WTC11 (cell line): ENCODE data around the gene SEMA4D. TPM values are rescaled to one million over a fixed set of nuclear protein-coding genes. Genes with fewer than 3 reads are reported as not detected.

Experiments used
- ATAC-seq: fragments of 200-7000 bp; cut with Tn5 transposase; 2 replicates; pipeline ENCODE4 v1.10.0; 2021; ENCODE audit warnings: mild to moderate bottlenecking, moderate library complexity
- CTCF ChIA-PET: fragments of 300-600 bp; sonication (Branson Sonifier 250); formaldehyde crosslinking; loops from one replicate; lab custom pipeline; 2021; ENCODE audit warnings: antibody characterized with exemption; lab: Charles Lee
- POLR2A ChIA-PET: fragments of 350-600 bp; sonication (Branson Sonifier 250); formaldehyde crosslinking; loops from one replicate; lab custom pipeline; 2021; ENCODE audit warnings: antibody characterized with exemption; lab: Charles Lee
- DNase-seq: peaks from one replicate; pipeline ENCODE4 v3.0.0; 2021; ENCODE audit warnings: low spot score
- H3K27ac Mint-ChIP-seq: 2 replicates; pipeline ENCODE4 v1.8.0; 2021; ENCODE audit warnings: mixed read lengths
- H3K27me3 Mint-ChIP-seq: 2 replicates; pipeline ENCODE4 v1.8.0; 2021; ENCODE audit warnings: low read depth, mild to moderate bottlenecking, moderate library complexity, mixed read lengths
- H3K36me3 Mint-ChIP-seq: 2 replicates; pipeline ENCODE4 v1.8.0; 2021; ENCODE audit warnings: mixed read lengths
- H3K4me1 Mint-ChIP-seq: 2 replicates; pipeline ENCODE4 v1.8.0; 2022; ENCODE audit warnings: mixed read lengths
- H3K4me3 Mint-ChIP-seq: 2 replicates; pipeline ENCODE4 v1.8.0; 2021; ENCODE audit warnings: mild to moderate bottlenecking, moderate library complexity, mixed read lengths
- H3K9me3 Mint-ChIP-seq: 2 replicates; pipeline ENCODE4 v1.8.0; 2021; ENCODE audit warnings: mixed read lengths
- ATF1 ChIP-seq: sonication (generic); formaldehyde crosslinking; IDR thresholded peaks from 2 replicates; pipeline ENCODE4 v1.8.1; 2023; ENCODE audit warnings: mild to moderate bottlenecking, moderate library complexity, missing genetic modification reagents
- CREM ChIP-seq: sonication (generic); formaldehyde crosslinking; IDR thresholded peaks from 2 replicates; pipeline ENCODE4 v1.8.1; 2022; ENCODE audit warnings: mild to moderate bottlenecking, missing genetic modification reagents, moderate library complexity
- ELF4 ChIP-seq: sonication (generic); formaldehyde crosslinking; IDR thresholded peaks from 2 replicates; pipeline ENCODE4 v1.8.1; 2022; ENCODE audit warnings: low read depth, mild to moderate bottlenecking, moderate library complexity, missing genetic modification reagents
- FOXJ3 ChIP-seq: sonication (generic); formaldehyde crosslinking; IDR thresholded peaks from 2 replicates; pipeline ENCODE4 v1.9.0; 2021; ENCODE audit warnings: missing genetic modification reagents, mild to moderate bottlenecking, borderline replicate concordance
- FOXP1 ChIP-seq: sonication (generic); formaldehyde crosslinking; IDR thresholded peaks from 2 replicates; pipeline ENCODE4 v1.8.0; 2022; ENCODE audit warnings: missing genetic modification reagents, mild to moderate bottlenecking, moderate library complexity, borderline replicate concordance
- GABPB1 ChIP-seq: sonication (generic); formaldehyde crosslinking; IDR thresholded peaks from 2 replicates; pipeline ENCODE4 v1.8.1; 2023; ENCODE audit warnings: mild to moderate bottlenecking, missing genetic modification reagents
- JUN ChIP-seq: sonication (generic); formaldehyde crosslinking; IDR thresholded peaks from 2 replicates; pipeline ENCODE4 v1.8.0; 2023; ENCODE audit warnings: mild to moderate bottlenecking, missing genetic modification reagents
- NFE2L1 ChIP-seq: sonication (generic); formaldehyde crosslinking; IDR thresholded peaks from 2 replicates; pipeline ENCODE4 v1.8.1; 2023; ENCODE audit warnings: missing genetic modification reagents
- TEAD1 ChIP-seq: sonication (generic); formaldehyde crosslinking; IDR thresholded peaks from 2 replicates; pipeline ENCODE4 v1.8.0; 2022; ENCODE audit warnings: mild to moderate bottlenecking, missing genetic modification reagents
- ZBTB21 ChIP-seq: sonication (generic); formaldehyde crosslinking; IDR thresholded peaks from 2 replicates; pipeline ENCODE4 v1.8.1; 2023; ENCODE audit warnings: mild to moderate bottlenecking, missing genetic modification reagents, borderline replicate concordance
- ZNF219 ChIP-seq: sonication (generic); formaldehyde crosslinking; IDR thresholded peaks from 2 replicates; pipeline ENCODE4 v1.8.0; 2023; ENCODE audit warnings: missing genetic modification reagents, mild to moderate bottlenecking, borderline replicate concordance
- ZNF317 ChIP-seq: sonication (generic); formaldehyde crosslinking; IDR thresholded peaks from 2 replicates; pipeline ENCODE4 v1.8.1; 2023; ENCODE audit warnings: low read depth, mild to moderate bottlenecking, moderate library complexity, missing genetic modification reagents, borderline replicate concordance
- ZNF396 ChIP-seq: fragments of 250-450 bp; sonication (Bioruptor Pico); IDR thresholded peaks from 2 replicates; pipeline ENCODE4 v1.8.0; 2021; ENCODE audit warnings: mild to moderate bottlenecking, moderate library complexity, borderline replicate concordance
- ZNF423 ChIP-seq: fragments of 250-450 bp; sonication (Bioruptor Pico); IDR thresholded peaks from 2 replicates; pipeline ENCODE4 v2.1.2; 2022; ENCODE audit warnings: mild to moderate bottlenecking, moderate library complexity
- total RNA-seq: library from RNA; stranded (reverse); gene quantifications from 3 replicates; pipeline ENCODE4 v1.2.3, GENCODE V29; 2021
- TF ChIP-seq, protein P1 (sequence below): sonication (generic); formaldehyde crosslinking; IDR thresholded peaks from 2 replicates; pipeline ENCODE4 v1.8.1; 2023; ENCODE audit warnings: mild to moderate bottlenecking, missing genetic modification reagents, moderate library complexity
- TF ChIP-seq, protein P2 (sequence below): fragments of 250-450 bp; sonication (Bioruptor Pico); IDR thresholded peaks from 2 replicates; pipeline ENCODE4 v1.9.0; 2021; ENCODE audit warnings: moderate library complexity, mild to moderate bottlenecking, inconsistent platforms, borderline replicate concordance
- TF ChIP-seq, protein P3 (sequence below): sonication (generic); formaldehyde crosslinking; IDR thresholded peaks from 2 replicates; pipeline ENCODE4 v1.8.1; 2023; ENCODE audit warnings: mild to moderate bottlenecking, moderate library complexity, missing genetic modification reagents
- TF ChIP-seq, protein P4 (sequence below): sonication (generic); formaldehyde crosslinking; IDR thresholded peaks from 2 replicates; pipeline ENCODE4 v1.8.1; 2022; ENCODE audit warnings: mild to moderate bottlenecking, moderate library complexity, missing genetic modification reagents
- TF ChIP-seq, protein P5 (sequence below): sonication (generic); formaldehyde crosslinking; IDR thresholded peaks from 2 replicates; pipeline ENCODE4 v1.8.1; 2023; ENCODE audit warnings: mild to moderate bottlenecking, missing genetic modification reagents, moderate library complexity
- TF ChIP-seq, protein P6 (sequence below): sonication (generic); formaldehyde crosslinking; IDR thresholded peaks from 2 replicates; pipeline ENCODE4 v1.8.1; 2023; ENCODE audit warnings: mild to moderate bottlenecking, missing genetic modification reagents
- TF ChIP-seq, protein P7 (sequence below): fragments of 250-450 bp; sonication (Bioruptor Pico); IDR thresholded peaks from 2 replicates; pipeline ENCODE4 v1.9.0; 2021; ENCODE audit warnings: mild to moderate bottlenecking, borderline replicate concordance

SEMA4D gene
- total RNA-seq, 1 experiment from 2014 or later = 67.8 TPM

DNA sequence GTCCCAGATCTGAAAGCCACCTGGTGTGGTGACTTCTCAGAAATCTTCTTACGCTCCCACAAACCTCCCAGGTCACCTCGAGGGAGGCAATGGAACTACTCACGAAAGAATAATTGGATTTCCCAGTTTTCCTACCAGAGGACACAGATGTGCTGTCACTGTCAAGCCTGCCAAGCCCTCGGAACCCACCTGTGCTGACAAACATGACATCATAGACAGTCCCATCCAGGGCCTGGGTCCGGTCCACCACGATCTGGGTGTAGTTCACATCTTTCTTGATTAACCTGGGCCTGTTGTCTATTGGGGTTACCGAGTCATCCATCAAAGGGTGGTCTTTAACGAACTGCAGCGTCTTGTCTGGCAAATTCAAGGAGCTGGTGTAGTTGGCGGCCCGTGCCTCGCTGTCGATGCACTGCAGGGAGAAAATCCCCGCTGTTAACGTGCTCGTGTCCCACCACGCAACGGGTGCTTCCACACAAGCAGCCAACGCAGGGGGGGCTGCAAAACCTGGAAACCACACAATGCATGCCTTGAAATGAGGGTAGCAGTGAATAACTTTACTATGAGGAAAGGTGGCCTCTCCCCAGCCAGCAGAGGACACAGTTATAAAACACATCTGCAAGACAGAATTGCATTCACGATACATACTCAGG, 110.6 kb downstream of the SEMA4D start:
- Mint-ChIP-seq H3K27ac (no peak overlapping the region; the same call in 1 of the 2 replicates), H3K4me3 (no peak overlapping the region)
- no peak for ATAC-seq
- no peak for TF ChIP-seq ZNF423 (CRISPR knock-in tag)
- TF ChIP-seq TEAD1 = no peak
- TF ChIP-seq, protein P1, sequence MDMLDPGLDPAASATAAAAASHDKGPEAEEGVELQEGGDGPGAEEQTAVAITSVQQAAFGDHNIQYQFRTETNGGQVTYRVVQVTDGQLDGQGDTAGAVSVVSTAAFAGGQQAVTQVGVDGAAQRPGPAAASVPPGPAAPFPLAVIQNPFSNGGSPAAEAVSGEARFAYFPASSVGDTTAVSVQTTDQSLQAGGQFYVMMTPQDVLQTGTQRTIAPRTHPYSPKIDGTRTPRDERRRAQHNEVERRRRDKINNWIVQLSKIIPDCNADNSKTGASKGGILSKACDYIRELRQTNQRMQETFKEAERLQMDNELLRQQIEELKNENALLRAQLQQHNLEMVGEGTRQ (CRISPR knock-in tag) = no peak
- no peak for TF ChIP-seq CREM
- TF ChIP-seq GABPB1 (CRISPR knock-in tag) = no peak
- TF ChIP-seq, protein P2, sequence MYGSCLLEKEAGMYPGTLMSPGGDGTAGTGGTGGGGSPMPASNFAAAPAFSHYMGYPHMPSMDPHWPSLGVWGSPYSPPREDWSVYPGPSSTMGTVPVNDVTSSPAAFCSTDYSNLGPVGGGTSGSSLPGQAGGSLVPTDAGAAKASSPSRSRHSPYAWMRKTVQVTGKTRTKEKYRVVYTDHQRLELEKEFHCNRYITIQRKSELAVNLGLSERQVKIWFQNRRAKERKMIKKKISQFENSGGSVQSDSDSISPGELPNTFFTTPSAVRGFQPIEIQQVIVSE (CRISPR knock-in tag) = no peak
- TF ChIP-seq ATF1 (CRISPR knock-in tag) = no peak
- TF ChIP-seq JUN (CRISPR knock-in tag) = no peak
- TF ChIP-seq, protein P3, sequence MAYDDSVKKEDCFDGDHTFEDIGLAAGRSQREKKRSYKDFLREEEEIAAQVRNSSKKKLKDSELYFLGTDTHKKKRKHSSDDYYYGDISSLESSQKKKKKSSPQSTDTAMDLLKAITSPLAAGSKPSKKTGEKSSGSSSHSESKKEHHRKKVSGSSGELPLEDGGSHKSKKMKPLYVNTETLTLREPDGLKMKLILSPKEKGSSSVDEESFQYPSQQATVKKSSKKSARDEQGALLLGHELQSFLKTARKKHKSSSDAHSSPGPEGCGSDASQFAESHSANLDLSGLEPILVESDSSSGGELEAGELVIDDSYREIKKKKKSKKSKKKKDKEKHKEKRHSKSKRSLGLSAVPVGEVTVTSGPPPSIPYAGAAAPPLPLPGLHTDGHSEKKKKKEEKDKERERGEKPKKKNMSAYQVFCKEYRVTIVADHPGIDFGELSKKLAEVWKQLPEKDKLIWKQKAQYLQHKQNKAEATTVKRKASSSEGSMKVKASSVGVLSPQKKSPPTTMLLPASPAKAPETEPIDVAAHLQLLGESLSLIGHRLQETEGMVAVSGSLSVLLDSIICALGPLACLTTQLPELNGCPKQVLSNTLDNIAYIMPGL (CRISPR knock-in tag) = no peak
- no peak for TF ChIP-seq ZBTB21 (CRISPR knock-in tag)
- TF ChIP-seq, all 79 proteins: peak for 0
- no peaks in the 10 kb centered on the region for H3K4me1 Mint-ChIP-seq
- peaks cover 51% of the 10 kb centered on the region for H3K36me3 Mint-ChIP-seq
- ChIA-PET CTCF (no interaction called here), POLR2A (no interaction called here)
- H3K9me3 Mint-ChIP-seq = no peaks in the 10 kb centered on the region
- H3K27me3 Mint-ChIP-seq = no peaks in the 10 kb centered on the region
- DNase-seq = no peak

DNA sequence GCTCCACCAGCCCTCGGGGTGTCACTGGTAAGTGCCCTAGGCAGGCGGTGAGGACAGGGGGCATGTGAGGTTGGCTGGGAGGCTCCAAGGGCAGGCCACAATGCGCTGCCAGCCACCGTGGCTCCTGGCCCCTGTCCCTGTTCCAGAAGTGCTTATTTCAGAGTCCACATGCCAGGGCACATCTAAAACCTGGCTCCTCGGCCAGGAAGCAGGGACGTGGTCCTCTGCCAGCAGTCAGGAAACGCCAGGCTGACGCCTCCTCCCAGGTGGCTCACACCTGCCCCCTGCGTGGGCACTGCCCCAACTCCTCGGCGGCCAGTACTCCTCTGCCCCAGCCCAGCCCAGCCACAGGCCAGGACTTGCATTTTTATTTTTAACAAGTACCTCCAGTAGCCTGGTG, 111.1 kb downstream of the SEMA4D start:
- Mint-ChIP-seq H3K4me3 (no peak overlapping the region), H3K27ac (no peak overlapping the region), H3K36me3 (peaks cover 52% of the 10 kb centered on the region), H3K27me3 (no peaks in the 10 kb centered on the region), H3K9me3 (no peaks in the 10 kb centered on the region), H3K4me1 (no peaks in the 10 kb centered on the region)
- CTCF ChIA-PET = no interaction called here
- no peak for ATAC-seq
- DNase-seq = no peak
- POLR2A ChIA-PET = no interaction called here
- no peak for TF ChIP-seq TEAD1
- no peak for TF ChIP-seq NFE2L1 (CRISPR knock-in tag)
- no peak for TF ChIP-seq FOXJ3 (CRISPR knock-in tag)
- TF ChIP-seq, protein P4, sequence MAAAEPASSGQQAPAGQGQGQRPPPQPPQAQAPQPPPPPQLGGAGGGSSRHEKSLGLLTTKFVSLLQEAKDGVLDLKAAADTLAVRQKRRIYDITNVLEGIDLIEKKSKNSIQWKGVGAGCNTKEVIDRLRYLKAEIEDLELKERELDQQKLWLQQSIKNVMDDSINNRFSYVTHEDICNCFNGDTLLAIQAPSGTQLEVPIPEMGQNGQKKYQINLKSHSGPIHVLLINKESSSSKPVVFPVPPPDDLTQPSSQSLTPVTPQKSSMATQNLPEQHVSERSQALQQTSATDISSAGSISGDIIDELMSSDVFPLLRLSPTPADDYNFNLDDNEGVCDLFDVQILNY (CRISPR knock-in tag) = no peak
- no peak for TF ChIP-seq ZNF219
- no peak for TF ChIP-seq ZNF396
- TF ChIP-seq, protein P5, sequence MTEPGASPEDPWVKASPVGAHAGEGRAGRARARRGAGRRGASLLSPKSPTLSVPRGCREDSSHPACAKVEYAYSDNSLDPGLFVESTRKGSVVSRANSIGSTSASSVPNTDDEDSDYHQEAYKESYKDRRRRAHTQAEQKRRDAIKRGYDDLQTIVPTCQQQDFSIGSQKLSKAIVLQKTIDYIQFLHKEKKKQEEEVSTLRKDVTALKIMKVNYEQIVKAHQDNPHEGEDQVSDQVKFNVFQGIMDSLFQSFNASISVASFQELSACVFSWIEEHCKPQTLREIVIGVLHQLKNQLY = no peak
- TF ChIP-seq ELF4 (CRISPR knock-in tag) = no peak
- TF ChIP-seq, protein P3 (CRISPR knock-in tag) = no peak
- no peak for TF ChIP-seq FOXP1 (CRISPR knock-in tag)
- TF ChIP-seq ZNF317 = no peak
- TF ChIP-seq, protein P6, sequence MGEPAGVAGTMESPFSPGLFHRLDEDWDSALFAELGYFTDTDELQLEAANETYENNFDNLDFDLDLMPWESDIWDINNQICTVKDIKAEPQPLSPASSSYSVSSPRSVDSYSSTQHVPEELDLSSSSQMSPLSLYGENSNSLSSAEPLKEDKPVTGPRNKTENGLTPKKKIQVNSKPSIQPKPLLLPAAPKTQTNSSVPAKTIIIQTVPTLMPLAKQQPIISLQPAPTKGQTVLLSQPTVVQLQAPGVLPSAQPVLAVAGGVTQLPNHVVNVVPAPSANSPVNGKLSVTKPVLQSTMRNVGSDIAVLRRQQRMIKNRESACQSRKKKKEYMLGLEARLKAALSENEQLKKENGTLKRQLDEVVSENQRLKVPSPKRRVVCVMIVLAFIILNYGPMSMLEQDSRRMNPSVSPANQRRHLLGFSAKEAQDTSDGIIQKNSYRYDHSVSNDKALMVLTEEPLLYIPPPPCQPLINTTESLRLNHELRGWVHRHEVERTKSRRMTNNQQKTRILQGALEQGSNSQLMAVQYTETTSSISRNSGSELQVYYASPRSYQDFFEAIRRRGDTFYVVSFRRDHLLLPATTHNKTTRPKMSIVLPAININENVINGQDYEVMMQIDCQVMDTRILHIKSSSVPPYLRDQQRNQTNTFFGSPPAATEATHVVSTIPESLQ (CRISPR knock-in tag) = no peak
- TF ChIP-seq, protein P7, sequence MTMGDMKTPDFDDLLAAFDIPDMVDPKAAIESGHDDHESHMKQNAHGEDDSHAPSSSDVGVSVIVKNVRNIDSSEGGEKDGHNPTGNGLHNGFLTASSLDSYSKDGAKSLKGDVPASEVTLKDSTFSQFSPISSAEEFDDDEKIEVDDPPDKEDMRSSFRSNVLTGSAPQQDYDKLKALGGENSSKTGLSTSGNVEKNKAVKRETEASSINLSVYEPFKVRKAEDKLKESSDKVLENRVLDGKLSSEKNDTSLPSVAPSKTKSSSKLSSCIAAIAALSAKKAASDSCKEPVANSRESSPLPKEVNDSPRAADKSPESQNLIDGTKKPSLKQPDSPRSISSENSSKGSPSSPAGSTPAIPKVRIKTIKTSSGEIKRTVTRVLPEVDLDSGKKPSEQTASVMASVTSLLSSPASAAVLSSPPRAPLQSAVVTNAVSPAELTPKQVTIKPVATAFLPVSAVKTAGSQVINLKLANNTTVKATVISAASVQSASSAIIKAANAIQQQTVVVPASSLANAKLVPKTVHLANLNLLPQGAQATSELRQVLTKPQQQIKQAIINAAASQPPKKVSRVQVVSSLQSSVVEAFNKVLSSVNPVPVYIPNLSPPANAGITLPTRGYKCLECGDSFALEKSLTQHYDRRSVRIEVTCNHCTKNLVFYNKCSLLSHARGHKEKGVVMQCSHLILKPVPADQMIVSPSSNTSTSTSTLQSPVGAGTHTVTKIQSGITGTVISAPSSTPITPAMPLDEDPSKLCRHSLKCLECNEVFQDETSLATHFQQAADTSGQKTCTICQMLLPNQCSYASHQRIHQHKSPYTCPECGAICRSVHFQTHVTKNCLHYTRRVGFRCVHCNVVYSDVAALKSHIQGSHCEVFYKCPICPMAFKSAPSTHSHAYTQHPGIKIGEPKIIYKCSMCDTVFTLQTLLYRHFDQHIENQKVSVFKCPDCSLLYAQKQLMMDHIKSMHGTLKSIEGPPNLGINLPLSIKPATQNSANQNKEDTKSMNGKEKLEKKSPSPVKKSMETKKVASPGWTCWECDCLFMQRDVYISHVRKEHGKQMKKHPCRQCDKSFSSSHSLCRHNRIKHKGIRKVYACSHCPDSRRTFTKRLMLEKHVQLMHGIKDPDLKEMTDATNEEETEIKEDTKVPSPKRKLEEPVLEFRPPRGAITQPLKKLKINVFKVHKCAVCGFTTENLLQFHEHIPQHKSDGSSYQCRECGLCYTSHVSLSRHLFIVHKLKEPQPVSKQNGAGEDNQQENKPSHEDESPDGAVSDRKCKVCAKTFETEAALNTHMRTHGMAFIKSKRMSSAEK (CRISPR knock-in tag) = no peak
